ENCODE measurements around the gene RTKN. TPM values are rescaled to one million over a fixed set of nuclear protein-coding genes. Genes with fewer than 3 reads are reported as not detected.

The RTKN gene
- total and polyA plus RNA-seq, 2 of the 13 experiments (the other 11 are each of a cell fraction or from before 2014, with no cell fraction given): 159 to 166 TPM

DNA sequence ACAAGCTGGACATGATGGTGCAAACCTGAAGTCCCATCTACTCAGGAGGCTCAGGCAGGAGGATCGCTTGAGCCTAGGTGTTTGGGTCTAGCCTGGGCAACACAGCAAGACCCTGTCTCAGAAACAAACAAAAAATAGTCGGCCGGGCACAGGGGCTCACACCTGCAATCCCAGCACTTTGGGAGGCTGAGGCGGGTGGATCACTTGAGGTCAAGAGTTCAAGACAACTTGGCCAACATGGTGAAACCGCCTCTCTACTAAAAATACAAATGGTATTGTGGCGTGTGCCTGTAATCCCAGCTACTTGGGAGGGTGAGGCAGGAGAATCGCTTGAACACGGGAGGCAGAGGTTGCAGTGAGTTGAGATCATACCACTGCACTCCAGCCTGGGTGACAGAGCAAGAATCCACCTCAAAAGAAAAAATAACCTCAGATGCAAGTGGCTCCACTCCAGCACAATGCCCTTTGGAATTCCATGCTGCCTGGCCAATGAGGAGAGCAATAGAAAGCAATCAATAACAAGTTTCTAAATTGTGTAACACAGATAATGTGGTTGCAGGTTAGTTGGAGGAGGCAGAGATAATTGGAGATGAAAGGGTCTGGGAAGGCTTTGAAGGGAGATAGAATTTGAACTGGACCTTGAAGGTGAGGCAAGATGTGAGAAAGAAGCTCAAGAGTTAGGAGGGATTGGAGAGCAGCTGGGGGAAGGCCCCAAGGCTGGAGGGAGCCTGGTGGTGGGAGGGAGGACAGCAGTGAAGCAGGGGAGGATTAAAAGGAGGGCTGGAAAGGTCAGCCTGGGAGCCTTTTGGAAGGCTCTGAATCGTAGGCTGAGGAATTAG, 47.1 kb upstream of the RTKN start (continued):
- TF ChIP-seq, protein P1, sequence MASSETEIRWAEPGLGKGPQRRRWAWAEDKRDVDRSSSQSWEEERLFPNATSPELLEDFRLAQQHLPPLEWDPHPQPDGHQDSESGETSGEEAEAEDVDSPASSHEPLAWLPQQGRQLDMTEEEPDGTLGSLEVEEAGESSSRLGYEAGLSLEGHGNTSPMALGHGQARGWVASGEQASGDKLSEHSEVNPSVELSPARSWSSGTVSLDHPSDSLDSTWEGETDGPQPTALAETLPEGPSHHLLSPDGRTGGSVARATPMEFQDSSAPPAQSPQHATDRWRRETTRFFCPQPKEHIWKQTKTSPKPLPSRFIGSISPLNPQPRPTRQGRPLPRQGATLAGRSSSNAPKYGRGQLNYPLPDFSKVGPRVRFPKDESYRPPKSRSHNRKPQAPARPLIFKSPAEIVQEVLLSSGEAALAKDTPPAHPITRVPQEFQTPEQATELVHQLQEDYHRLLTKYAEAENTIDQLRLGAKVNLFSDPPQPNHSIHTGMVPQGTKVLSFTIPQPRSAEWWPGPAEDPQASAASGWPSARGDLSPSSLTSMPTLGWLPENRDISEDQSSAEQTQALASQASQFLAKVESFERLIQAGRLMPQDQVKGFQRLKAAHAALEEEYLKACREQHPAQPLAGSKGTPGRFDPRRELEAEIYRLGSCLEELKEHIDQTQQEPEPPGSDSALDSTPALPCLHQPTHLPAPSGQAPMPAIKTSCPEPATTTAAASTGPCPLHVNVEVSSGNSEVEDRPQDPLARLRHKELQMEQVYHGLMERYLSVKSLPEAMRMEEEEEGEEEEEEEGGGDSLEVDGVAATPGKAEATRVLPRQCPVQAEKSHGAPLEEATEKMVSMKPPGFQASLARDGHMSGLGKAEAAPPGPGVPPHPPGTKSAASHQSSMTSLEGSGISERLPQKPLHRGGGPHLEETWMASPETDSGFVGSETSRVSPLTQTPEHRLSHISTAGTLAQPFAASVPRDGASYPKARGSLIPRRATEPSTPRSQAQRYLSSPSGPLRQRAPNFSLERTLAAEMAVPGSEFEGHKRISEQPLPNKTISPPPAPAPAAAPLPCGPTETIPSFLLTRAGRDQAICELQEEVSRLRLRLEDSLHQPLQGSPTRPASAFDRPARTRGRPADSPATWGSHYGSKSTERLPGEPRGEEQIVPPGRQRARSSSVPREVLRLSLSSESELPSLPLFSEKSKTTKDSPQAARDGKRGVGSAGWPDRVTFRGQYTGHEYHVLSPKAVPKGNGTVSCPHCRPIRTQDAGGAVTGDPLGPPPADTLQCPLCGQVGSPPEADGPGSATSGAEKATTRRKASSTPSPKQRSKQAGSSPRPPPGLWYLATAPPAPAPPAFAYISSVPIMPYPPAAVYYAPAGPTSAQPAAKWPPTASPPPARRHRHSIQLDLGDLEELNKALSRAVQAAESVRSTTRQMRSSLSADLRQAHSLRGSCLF (CRISPR knock-in tag; IDR thresholded peaks at IDR 0.05; ENCODE audit: borderline replicate concordance): no peak
- peak; percentile 35; the same call in 1 of the 2 replicates for TF ChIP-seq RFXAP (CRISPR knock-in tag; IDR thresholded peaks at IDR 0.05; ENCODE audit: borderline replicate concordance)
- TF ChIP-seq ZNF207 (IDR thresholded peaks at IDR 0.05; ENCODE audit: borderline replicate concordance): no peak
- no peak for TF ChIP-seq HDAC6 (IDR thresholded peaks at IDR 0.05; ENCODE audit: low read depth, low read length)
- peak; percentile 95 for TF ChIP-seq HNF4G (IDR thresholded peaks at IDR 0.05; ENCODE audit: borderline replicate concordance, low read depth, low read length)
- peak; percentile 57; the same call in 1 of the 2 replicates for TF ChIP-seq HNF4G (CRISPR knock-in tag; IDR thresholded peaks at IDR 0.05; ENCODE audit: borderline replicate concordance, low read depth)
- TF ChIP-seq SMC3 (IDR thresholded peaks at IDR 0.05; ENCODE audit: low read length): peak; percentile 33; the same call in 1 of the 2 replicates
- TF ChIP-seq SOX13 (IDR thresholded peaks at IDR 0.05): peak; percentile 81
- TF ChIP-seq SOX13 (CRISPR knock-in tag; conservative IDR thresholded peaks at IDR 0.05 in 1 of 2, IDR thresholded peaks at IDR 0.05 in 1 of 2): peak in 1 of 2 experiments; percentile 90; a peak in 2 of 4 replicates
- TF ChIP-seq MTF2 (CRISPR knock-in tag; IDR thresholded peaks at IDR 0.05; ENCODE audit: borderline replicate concordance): no peak
- TF ChIP-seq ZBTB7A (CRISPR knock-in tag; IDR thresholded peaks at IDR 0.05): no peak
- TF ChIP-seq, protein P2, sequence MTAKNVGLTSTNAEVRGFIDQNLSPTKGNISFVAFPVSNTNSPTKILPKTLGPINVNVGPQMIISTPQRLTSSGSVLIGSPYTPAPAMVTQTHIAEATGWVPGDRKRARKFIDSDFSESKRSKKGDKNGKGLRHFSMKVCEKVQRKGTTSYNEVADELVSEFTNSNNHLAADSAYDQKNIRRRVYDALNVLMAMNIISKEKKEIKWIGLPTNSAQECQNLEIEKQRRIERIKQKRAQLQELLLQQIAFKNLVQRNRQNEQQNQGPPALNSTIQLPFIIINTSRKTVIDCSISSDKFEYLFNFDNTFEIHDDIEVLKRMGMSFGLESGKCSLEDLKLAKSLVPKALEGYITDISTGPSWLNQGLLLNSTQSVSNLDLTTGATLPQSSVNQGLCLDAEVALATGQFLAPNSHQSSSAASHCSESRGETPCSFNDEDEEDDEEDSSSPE (CRISPR knock-in tag; IDR thresholded peaks at IDR 0.05): peak; percentile 37; the same call in 1 of the 2 replicates
- TF ChIP-seq ZNF350 (CRISPR knock-in tag; IDR thresholded peaks at IDR 0.05; ENCODE audit: borderline replicate concordance, low read depth): peak; percentile 63; the same call in 1 of the 2 replicates
- no peak for TF ChIP-seq JUND (CRISPR knock-in tag; IDR thresholded peaks at IDR 0.05)
- TF ChIP-seq DPF2 (CRISPR knock-in tag; IDR thresholded peaks at IDR 0.05; ENCODE audit: borderline replicate concordance, low read depth): peak; percentile 83
- no peak for TF ChIP-seq RFXANK (CRISPR knock-in tag; IDR thresholded peaks at IDR 0.05)
- TF ChIP-seq PHF5A (CRISPR knock-in tag; IDR thresholded peaks at IDR 0.05; ENCODE audit: low read depth, unreplicated experiment): peak; percentile 62
- TF ChIP-seq ZNF225 (CRISPR knock-in tag; IDR thresholded peaks at IDR 0.05): no peak
- TF ChIP-seq, protein P3, sequence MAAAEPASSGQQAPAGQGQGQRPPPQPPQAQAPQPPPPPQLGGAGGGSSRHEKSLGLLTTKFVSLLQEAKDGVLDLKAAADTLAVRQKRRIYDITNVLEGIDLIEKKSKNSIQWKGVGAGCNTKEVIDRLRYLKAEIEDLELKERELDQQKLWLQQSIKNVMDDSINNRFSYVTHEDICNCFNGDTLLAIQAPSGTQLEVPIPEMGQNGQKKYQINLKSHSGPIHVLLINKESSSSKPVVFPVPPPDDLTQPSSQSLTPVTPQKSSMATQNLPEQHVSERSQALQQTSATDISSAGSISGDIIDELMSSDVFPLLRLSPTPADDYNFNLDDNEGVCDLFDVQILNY (CRISPR knock-in tag; conservative IDR thresholded peaks at IDR 0.05): no peak
- TF ChIP-seq ZKSCAN1 (IDR thresholded peaks at IDR 0.05; ENCODE audit: low read length): 0 out of 2 replicates have a peak, but pooled peaks have one; percentile 10
- TF ChIP-seq ADNP (CRISPR knock-in tag; IDR thresholded peaks at IDR 0.05): no peak
- TF ChIP-seq ZNF230 (CRISPR knock-in tag; IDR thresholded peaks at IDR 0.05): no peak
- TF ChIP-seq RELA (CRISPR knock-in tag; IDR thresholded peaks at IDR 0.05): no peak
- TF ChIP-seq U2AF2 (IDR thresholded peaks at IDR 0.05; ENCODE audit: low read depth, low read length): no peak
